ENCODE measurements around the gene AOC3.
"Not testable (repeated sequence)": the region's sequence is repeated elsewhere in the genome, so short reads cannot be mapped to it uniquely, and the experiment has no call there.

The AOC3 gene

GRCh38 chr17:42866631-42867575 is 15.9 kb downstream of the AOC3 start:
- DNase-seq (ENCODE audit: low spot score), result no peak

- DNase-seq (ENCODE audit: low spot score), result not testable (repeated sequence)
Measured at GRCh38 chr17:42867694-42868261, 16.8 kb downstream of the AOC3 start.

GRCh38 chr17:42868338-42868737 is 17.3 kb downstream of the AOC3 start:
- no peak for DNase-seq (ENCODE audit: low spot score)

- no peak for DNase-seq (ENCODE audit: low spot score)
Measured at GRCh38 chr17:42871647-42872046, 20.6 kb downstream of the AOC3 start.

GRCh38 chr17:42872251-42872965 is 21.4 kb downstream of the AOC3 start:
- no peak for DNase-seq (ENCODE audit: low spot score)

GRCh38 chr17:42873315-42873714 is 22.3 kb downstream of the AOC3 start:
- no peak for DNase-seq (ENCODE audit: low spot score)

GRCh38 chr17:42873932-42874695 is 23.1 kb downstream of the AOC3 start:
- not testable (repeated sequence) for DNase-seq (ENCODE audit: low spot score)

GRCh38 chr17:42877037-42877436 is 26.0 kb downstream of the AOC3 start:
- DNase-seq (ENCODE audit: low spot score), result no peak

GRCh38 chr17:42878123-42878880 is 27.3 kb downstream of the AOC3 start:
- DNase-seq (ENCODE audit: low spot score), result peak; percentile 75

GRCh38 chr17:42878924-42879595 is 28.1 kb downstream of the AOC3 start:
- no peak for DNase-seq (ENCODE audit: low spot score)

- no peak for DNase-seq (ENCODE audit: low spot score)
Measured at GRCh38 chr17:42879596-42879985, 28.6 kb downstream of the AOC3 start.

GRCh38 chr17:42880776-42881310 is 29.8 kb downstream of the AOC3 start:
- DNase-seq (ENCODE audit: low spot score), result no peak

- not testable (repeated sequence) for DNase-seq (ENCODE audit: low spot score)
Measured at GRCh38 chr17:42881706-42882105, 30.7 kb downstream of the AOC3 start.

- DNase-seq (ENCODE audit: low spot score), result no peak
Measured at GRCh38 chr17:42882166-42882565, 31.2 kb downstream of the AOC3 start.

GRCh38 chr17:42883802-42884558 is 33.0 kb downstream of the AOC3 start:
- no peak for DNase-seq (ENCODE audit: low spot score)

GRCh38 chr17:42885806-42886205 is 34.8 kb downstream of the AOC3 start:
- not testable (repeated sequence) for DNase-seq (ENCODE audit: low spot score)

GRCh38 chr17:42886283-42887176 is 35.5 kb downstream of the AOC3 start:
- DNase-seq (ENCODE audit: low spot score), result no peak

- no peak for DNase-seq (ENCODE audit: low spot score)
Measured at GRCh38 chr17:42889809-42890208, 38.8 kb downstream of the AOC3 start.
